PC-3 (cell line): ENCODE measurements around the gene SLC12A8.

Experiments used
- CTCF ChIP-seq: fragments of 300-600 bp; sonication (generic); conservative IDR thresholded peaks from 2 replicates; pipeline ENCODE4 v1.5.1; 2017; ENCODE audit warnings: antibody characterized with exemption, low read depth, mild to moderate bottlenecking, low read length
- EZH2 ChIP-seq: fragments of 300-600 bp; sonication (generic); IDR thresholded peaks from one replicate; pipeline ENCODE4 v1.6.1; 2017; ENCODE audit warnings: antibody characterized with exemption, mild to moderate bottlenecking, low read length; ENCODE audit not compliant: unreplicated experiment
- EZH2phosphoT487 ChIP-seq: fragments of 300-600 bp; sonication (generic); IDR thresholded peaks from 2 replicates; pipeline ENCODE4 v1.6.1; 2018; ENCODE audit warnings: mild to moderate bottlenecking, antibody characterized with exemption, low read length, borderline replicate concordance

GRCh38 chr3:125129512-125129997 lies 83.0 kb downstream of the SLC12A8 start:
- TF ChIP-seq CTCF = no peak
- TF ChIP-seq EZH2phosphoT487 = no peak
- TF ChIP-seq EZH2 = no peak
